K562 (cell line): ENCODE results near the gene BRWD1. TPM values are rescaled to one million over a fixed set of nuclear protein-coding genes. Genes with fewer than 3 reads are reported as not detected.
A peak's percentile ranks its signal among the peaks of the same experiment; 100 is the strongest.

Experiments used
- BRF1 ChIP-seq: IDR thresholded peaks from 3 replicates; pipeline ENCODE4 v1.6.1; 2011; ENCODE audit warnings: borderline replicate concordance, mild to moderate bottlenecking; ENCODE audit not compliant: insufficient read length; ENCODE audit errors: extremely low read depth
- FOXK2 ChIP-seq, 2 experiments: fragments of 450-650 bp; IDR thresholded peaks in 1 of 2; conservative IDR thresholded peaks in 1 of 2; 2 replicates each; pipeline ENCODE4 v1.6.1; 2016; ENCODE audit warnings: low read depth in 2 of 2, mild to moderate bottlenecking in 1 of 2
- LARP7 ChIP-seq: fragments of 450-650 bp; IDR thresholded peaks from 2 replicates; pipeline ENCODE4 v1.6.1; 2016
- LCOR ChIP-seq: sonication (generic); formaldehyde crosslinking; IDR thresholded peaks from 2 replicates; pipeline ENCODE4 v1.8.0; 2022; ENCODE audit warnings: mild to moderate bottlenecking, missing genetic modification reagents
- MTF1 ChIP-seq: fragments of 250-450 bp; sonication (Bioruptor Pico); IDR thresholded peaks from 2 replicates; pipeline ENCODE4 v1.9.0; 2021; ENCODE audit warnings: moderate library complexity, mild to moderate bottlenecking, inconsistent platforms, borderline replicate concordance
- MYNN ChIP-seq, 2 experiments: sonication (generic); formaldehyde crosslinking in 1 of 2; IDR thresholded peaks; 2 replicates each; pipeline versions ENCODE4 v1.5.0 to v1.6.1; 2016 to 2020; ENCODE audit warnings: antibody characterized with exemption in 1 of 2, missing genetic modification reagents in 1 of 2
- NCOA1 ChIP-seq: fragments of 450-650 bp; IDR thresholded peaks from 2 replicates; pipeline ENCODE4 v1.6.1; 2016; ENCODE audit warnings: low read depth
- SAP30 ChIP-seq: fragments of 200-600 bp; sonication (generic); IDR thresholded peaks from 2 replicates; pipeline ENCODE4 v1.6.1; 2012; ENCODE audit warnings: borderline replicate concordance, low read depth, mild to moderate bottlenecking, moderate library complexity, low read length, control low read depth, inconsistent platforms; ENCODE audit not compliant: insufficient read depth, poor library complexity, severe bottlenecking
- TFAP4 ChIP-seq: sonication (generic); formaldehyde crosslinking; IDR thresholded peaks from 2 replicates; pipeline ENCODE4 v1.8.0; 2022; ENCODE audit warnings: missing genetic modification reagents, mild to moderate bottlenecking, moderate library complexity, borderline replicate concordance
- TRIM24 ChIP-seq, 2 experiments: fragments of 450-650 bp; IDR thresholded peaks; 2 replicates each; pipeline ENCODE4 v1.6.1; 2016
- ZNF175 ChIP-seq: fragments of 200-800 bp; sonication (Bioruptor generic); IDR thresholded peaks from 2 replicates; pipeline ENCODE4 v1.6.1; 2016; ENCODE audit warnings: low read depth, mild to moderate bottlenecking, missing genetic modification characterization, missing compliant biosample characterization
- ZNF316 ChIP-seq: fragments of 450-650 bp; IDR thresholded peaks from 2 replicates; pipeline ENCODE4 v1.6.1; 2016
- ZNF41 ChIP-seq: fragments of 250-450 bp; sonication (Bioruptor Pico); conservative IDR thresholded peaks from 2 replicates; pipeline ENCODE4 v1.4.0; 2020; ENCODE audit warnings: mild to moderate bottlenecking
- ZNF766 ChIP-seq: fragments of 200-800 bp; sonication (Bioruptor generic); conservative IDR thresholded peaks from 2 replicates; pipeline ENCODE4 v1.6.1; 2016; ENCODE audit warnings: missing genetic modification characterization, missing compliant biosample characterization
- polyA plus RNA-seq, 8 experiments: library from polyadenylated mRNA; depleted of rRNA in 4 of 8; stranded (reverse) in 5 of 8; unstranded in 3 of 8; fragments of >200 nt; fragmentation: Nextera tagmentation in 2 of 8; fragmentation: Illumina TruSeq in 1 of 8; extraction: Ambion mirVana in 2 of 8; extraction: Trizol in 1 of 8; gene quantifications; 2 replicates each; pipeline versions ENCODE4 v1.2.1 to v1.2.3, GENCODE V29; 2011 to 2014; ENCODE audit warnings: inconsistent platforms in 1 of 8, missing spikeins in 1 of 8
- total RNA-seq, 7 experiments: library from RNA; depleted of rRNA in 6 of 7; stranded (reverse); fragments of >200 nt in 6 of 7; fragmentation: Illumina TruSeq in 2 of 7; extraction: Trizol in 2 of 7; gene quantifications; 2 replicates each; pipeline versions ENCODE4 v1.2.1 to v1.2.3, GENCODE V29; 2011 to 2021; ENCODE audit warnings: low replicate concordance in 1 of 7
- TF ChIP-seq, protein P1 (sequence below): sonication (generic); formaldehyde crosslinking; IDR thresholded peaks from 2 replicates; pipeline ENCODE4 v1.8.0; 2022; ENCODE audit warnings: missing genetic modification reagents, mild to moderate bottlenecking, borderline replicate concordance
- TF ChIP-seq, protein P2 (sequence below): sonication (generic); formaldehyde crosslinking; IDR thresholded peaks from 2 replicates; pipeline ENCODE4 v1.8.1; 2023; ENCODE audit warnings: missing genetic modification reagents, mild to moderate bottlenecking, borderline replicate concordance

BRWD1 gene
- total and polyA plus RNA-seq, 9 of the 15 experiments (the other 6 are each of a cell fraction or from before 2014, with no cell fraction given), result 10.1 to 60.2 (median 34.1) TPM

DNA sequence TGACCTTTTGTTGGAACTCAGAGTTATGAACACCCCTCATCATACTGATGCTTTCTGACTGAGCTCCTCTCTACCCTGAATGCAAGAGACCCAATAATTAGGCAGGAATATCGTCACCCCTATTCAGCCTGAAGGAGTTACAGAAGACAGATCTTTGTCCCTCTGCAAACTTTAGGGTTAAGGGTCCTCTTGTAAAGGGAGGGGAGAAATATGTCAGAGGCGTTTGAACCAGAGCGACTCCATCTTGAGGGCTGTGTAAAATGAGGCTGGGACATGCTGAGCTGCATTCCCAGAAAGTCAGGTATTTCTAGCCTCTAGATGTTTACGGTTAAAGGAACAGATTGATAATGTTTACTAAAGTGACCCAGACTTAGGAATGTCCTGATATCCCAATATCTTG lies 46.0 kb upstream of the BRWD1 start (continued):
- TF ChIP-seq, protein P1, sequence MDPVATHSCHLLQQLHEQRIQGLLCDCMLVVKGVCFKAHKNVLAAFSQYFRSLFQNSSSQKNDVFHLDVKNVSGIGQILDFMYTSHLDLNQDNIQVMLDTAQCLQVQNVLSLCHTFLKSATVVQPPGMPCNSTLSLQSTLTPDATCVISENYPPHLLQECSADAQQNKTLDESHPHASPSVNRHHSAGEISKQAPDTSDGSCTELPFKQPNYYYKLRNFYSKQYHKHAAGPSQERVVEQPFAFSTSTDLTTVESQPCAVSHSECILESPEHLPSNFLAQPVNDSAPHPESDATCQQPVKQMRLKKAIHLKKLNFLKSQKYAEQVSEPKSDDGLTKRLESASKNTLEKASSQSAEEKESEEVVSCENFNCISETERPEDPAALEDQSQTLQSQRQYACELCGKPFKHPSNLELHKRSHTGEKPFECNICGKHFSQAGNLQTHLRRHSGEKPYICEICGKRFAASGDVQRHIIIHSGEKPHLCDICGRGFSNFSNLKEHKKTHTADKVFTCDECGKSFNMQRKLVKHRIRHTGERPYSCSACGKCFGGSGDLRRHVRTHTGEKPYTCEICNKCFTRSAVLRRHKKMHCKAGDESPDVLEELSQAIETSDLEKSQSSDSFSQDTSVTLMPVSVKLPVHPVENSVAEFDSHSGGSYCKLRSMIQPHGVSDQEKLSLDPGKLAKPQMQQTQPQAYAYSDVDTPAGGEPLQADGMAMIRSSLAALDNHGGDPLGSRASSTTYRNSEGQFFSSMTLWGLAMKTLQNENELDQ (CRISPR knock-in tag), result no peak
- no peak for TF ChIP-seq FOXK2 (conservative IDR thresholded peaks at IDR 0.05 in 1 of 2, IDR thresholded peaks at IDR 0.05 in 1 of 2; ENCODE audit: low read depth in 2 of 2)
- TF ChIP-seq MTF1 (CRISPR knock-in tag), result no peak
- no peak for TF ChIP-seq MYNN (IDR thresholded peaks at IDR 0.05)
- TF ChIP-seq MYNN (CRISPR knock-in tag; IDR thresholded peaks at IDR 0.05), result no peak
- peak; percentile 95 for TF ChIP-seq ZNF41
- no peak for TF ChIP-seq NCOA1
- TF ChIP-seq TFAP4 (CRISPR knock-in tag), result no peak
- TF ChIP-seq, protein P2, sequence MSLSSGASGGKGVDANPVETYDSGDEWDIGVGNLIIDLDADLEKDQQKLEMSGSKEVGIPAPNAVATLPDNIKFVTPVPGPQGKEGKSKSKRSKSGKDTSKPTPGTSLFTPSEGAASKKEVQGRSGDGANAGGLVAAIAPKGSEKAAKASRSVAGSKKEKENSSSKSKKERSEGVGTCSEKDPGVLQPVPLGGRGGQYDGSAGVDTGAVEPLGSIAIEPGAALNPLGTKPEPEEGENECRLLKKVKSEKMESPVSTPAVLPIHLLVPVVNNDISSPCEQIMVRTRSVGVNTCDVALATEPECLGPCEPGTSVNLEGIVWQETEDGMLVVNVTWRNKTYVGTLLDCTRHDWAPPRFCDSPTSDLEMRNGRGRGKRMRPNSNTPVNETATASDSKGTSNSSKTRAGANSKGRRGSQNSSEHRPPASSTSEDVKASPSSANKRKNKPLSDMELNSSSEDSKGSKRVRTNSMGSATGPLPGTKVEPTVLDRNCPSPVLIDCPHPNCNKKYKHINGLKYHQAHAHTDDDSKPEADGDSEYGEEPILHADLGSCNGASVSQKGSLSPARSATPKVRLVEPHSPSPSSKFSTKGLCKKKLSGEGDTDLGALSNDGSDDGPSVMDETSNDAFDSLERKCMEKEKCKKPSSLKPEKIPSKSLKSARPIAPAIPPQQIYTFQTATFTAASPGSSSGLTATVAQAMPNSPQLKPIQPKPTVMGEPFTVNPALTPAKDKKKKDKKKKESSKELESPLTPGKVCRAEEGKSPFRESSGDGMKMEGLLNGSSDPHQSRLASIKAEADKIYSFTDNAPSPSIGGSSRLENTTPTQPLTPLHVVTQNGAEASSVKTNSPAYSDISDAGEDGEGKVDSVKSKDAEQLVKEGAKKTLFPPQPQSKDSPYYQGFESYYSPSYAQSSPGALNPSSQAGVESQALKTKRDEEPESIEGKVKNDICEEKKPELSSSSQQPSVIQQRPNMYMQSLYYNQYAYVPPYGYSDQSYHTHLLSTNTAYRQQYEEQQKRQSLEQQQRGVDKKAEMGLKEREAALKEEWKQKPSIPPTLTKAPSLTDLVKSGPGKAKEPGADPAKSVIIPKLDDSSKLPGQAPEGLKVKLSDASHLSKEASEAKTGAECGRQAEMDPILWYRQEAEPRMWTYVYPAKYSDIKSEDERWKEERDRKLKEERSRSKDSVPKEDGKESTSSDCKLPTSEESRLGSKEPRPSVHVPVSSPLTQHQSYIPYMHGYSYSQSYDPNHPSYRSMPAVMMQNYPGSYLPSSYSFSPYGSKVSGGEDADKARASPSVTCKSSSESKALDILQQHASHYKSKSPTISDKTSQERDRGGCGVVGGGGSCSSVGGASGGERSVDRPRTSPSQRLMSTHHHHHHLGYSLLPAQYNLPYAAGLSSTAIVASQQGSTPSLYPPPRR (CRISPR knock-in tag), result no peak
- TF ChIP-seq TRIM24 (IDR thresholded peaks at IDR 0.05), result no peak
- TF ChIP-seq LCOR (CRISPR knock-in tag), result no peak
- no peak for TF ChIP-seq ZNF316
- no peak for TF ChIP-seq LARP7
- TF ChIP-seq ZNF766 (CRISPR knock-in tag), result peak; percentile 96
- TF ChIP-seq ZNF175 (CRISPR knock-in tag), result peak; percentile 93
- no peak for TF ChIP-seq BRF1
- TF ChIP-seq SAP30, result no peak
